B cell (primary cell): Measurements from ENCODE around the gene ZFYVE21. TPM values are rescaled to one million over a fixed set of nuclear protein-coding genes. Genes with fewer than 3 reads are reported as not detected.

Experiments
- ATAC-seq: fragments of 200-7000 bp; cut with Tn5 transposase; one replicate; pipeline ENCODE4 v1.10.0; 2021; ENCODE audit warnings: low read depth, mild to moderate bottlenecking, moderate number of reproducible peaks, moderate library complexity
- CTCF ChIA-PET: fragments of 350-600 bp; sonication (Branson Sonifier 250); formaldehyde crosslinking; loops from one replicate; lab custom pipeline; 2021; ENCODE audit warnings: antibody characterized with exemption, inconsistent platforms; lab: Charles Lee
- POLR2A ChIA-PET: fragments of 350-600 bp; sonication (Branson Sonifier 250); formaldehyde crosslinking; loops from one replicate; lab custom pipeline; 2021; ENCODE audit warnings: antibody characterized with exemption; lab: Charles Lee
- DNase-seq: peaks from one replicate; pipeline ENCODE4 v3.0.0; 2013
- H2AFZ ChIP-seq: 2 replicates; pipeline ENCODE4 v1.6.1; 2012; ENCODE audit warnings: mild to moderate bottlenecking, low read depth, low read length; ENCODE audit not compliant: insufficient read depth, poor library complexity, severe bottlenecking
- H3K27ac ChIP-seq, 2 donors: 1 replicate in 1 of 2; 2 replicates in 1 of 2; pipeline ENCODE4 v1.5.1; 2012 to 2013; ENCODE audit warnings: low read length in 2 of 2, mild to moderate bottlenecking in 2 of 2, moderate library complexity in 1 of 2
- H3K27me3 ChIP-seq, 4 experiments: fragments of 200-600 bp in 1 of 4; sonication (generic) in 1 of 4; replicated peaks in 1 of 4; 1 replicate in 2 of 4; 2 replicates in 2 of 4; pipeline versions ENCODE4 v1.6.1 to v1.7.0; 2013 to 2016; ENCODE audit warnings: low read length in 3 of 4, mild to moderate bottlenecking in 2 of 4, mixed read lengths in 1 of 4, moderate library complexity in 1 of 4; ENCODE audit not compliant: insufficient read depth in 4 of 4, control insufficient read depth in 3 of 4; ENCODE audit errors: control extremely low read depth in 1 of 4
- H3K36me3 ChIP-seq, 2 experiments: replicated peaks in 1 of 2; 1 replicate in 1 of 2; 2 replicates in 1 of 2; pipeline versions ENCODE4 v1.6.1 to v1.7.1; 2013; ENCODE audit warnings: low read length in 1 of 2; ENCODE audit not compliant: insufficient read depth in 2 of 2, control insufficient read depth in 1 of 2; ENCODE audit errors: control extremely low read depth in 1 of 2, extremely low read depth in 1 of 2
- H3K4me1 ChIP-seq, 2 donors: fragments of 200-600 bp in 1 of 2; sonication (generic) in 1 of 2; 1 replicate in 1 of 2; 2 replicates in 1 of 2; pipeline versions ENCODE4 v1.5.1 to v1.6.1; 2013 to 2017; ENCODE audit warnings: low read length in 2 of 2; ENCODE audit not compliant: control insufficient read depth in 2 of 2, insufficient read depth in 2 of 2
- H3K4me2 ChIP-seq: replicated peaks from 2 replicates; pipeline ENCODE3; 2012; ENCODE audit warnings: mild to moderate bottlenecking, low read depth, low read length; ENCODE audit not compliant: poor library complexity, severe bottlenecking
- H3K4me3 ChIP-seq, 5 experiments: fragments of 200-600 bp in 1 of 5; sonication (generic) in 1 of 5; 1 replicate in 3 of 5; 2 replicates in 2 of 5; pipeline versions ENCODE4 v1.5.1 to v1.7.0; 2011 to 2016; ENCODE audit warnings: low read length in 4 of 5, mild to moderate bottlenecking in 4 of 5, low read depth in 2 of 5, control low read depth in 1 of 5, moderate library complexity in 1 of 5; ENCODE audit not compliant: insufficient read depth in 1 of 5; ENCODE audit errors: control extremely low read depth in 1 of 5, extremely low read depth in 1 of 5
- H3K79me2 ChIP-seq: fragments of 200-600 bp; sonication (generic); one replicate; pipeline ENCODE4 v1.6.0; 2016; ENCODE audit warnings: low read length; ENCODE audit not compliant: control insufficient read depth, insufficient read depth
- H3K9ac ChIP-seq: fragments of 200-600 bp; sonication (generic); 2 replicates; pipeline ENCODE4 v1.6.1; 2017; ENCODE audit warnings: mild to moderate bottlenecking, low read length, moderate library complexity
- H3K9me3 ChIP-seq, 3 donors: one replicate each; pipeline versions ENCODE4 v1.6.1 to v1.7.1; 2013; ENCODE audit warnings: low read length in 2 of 3; ENCODE audit not compliant: control insufficient read depth in 2 of 3, insufficient read depth in 1 of 3; ENCODE audit errors: control extremely low read depth in 1 of 3
- H4K20me1 ChIP-seq: 2 replicates; pipeline ENCODE4 v1.6.0; 2012; ENCODE audit warnings: mild to moderate bottlenecking, low read length; ENCODE audit not compliant: insufficient read depth, control insufficient read depth, poor library complexity, severe bottlenecking
- H3K27ac Mint-ChIP-seq: one replicate; pipeline ENCODE4 v1.8.0; 2021; ENCODE audit warnings: mixed read lengths
- H3K27me3 Mint-ChIP-seq: one replicate; pipeline ENCODE4 v1.8.0; 2021; ENCODE audit warnings: mixed read lengths
- H3K4me1 Mint-ChIP-seq: one replicate; pipeline ENCODE4 v1.8.0; 2021; ENCODE audit warnings: mixed read lengths
- H3K4me3 Mint-ChIP-seq: one replicate; pipeline ENCODE4 v1.8.0; 2021; ENCODE audit warnings: mixed read lengths
- H3K9me3 Mint-ChIP-seq: one replicate; pipeline ENCODE4 v1.8.0; 2022; ENCODE audit warnings: mixed read lengths; ENCODE audit not compliant: insufficient read depth
- EZH2 ChIP-seq: IDR thresholded peaks from 2 replicates; pipeline ENCODE4 v1.6.1; 2012; ENCODE audit warnings: borderline replicate concordance, low read depth, mild to moderate bottlenecking, moderate library complexity, low read length; ENCODE audit not compliant: insufficient read depth, poor library complexity, severe bottlenecking
- WGBS: methylation state at CpG from one replicate; pipeline ENCODE4 v1.1.5; 2013; ENCODE audit warnings: missing lambda C conversion rate; ENCODE audit not compliant: insufficient coverage; 5-methylcytosine and 5-hydroxymethylcytosine counted together
- intact Hi-C: fragments of 100-400 bp; cut with micrococcal nuclease; formaldehyde crosslinking; loops from one replicate; pipeline ENCODE4 v1.10.0; 2022
- polyA plus RNA-seq: library from polyadenylated mRNA; depleted of rRNA; stranded (reverse); fragments of >200 nt; gene quantifications from 2 replicates; pipeline ENCODE4 v1.2.3, GENCODE V29; 2012
- total RNA-seq, 2 donors: library from RNA; stranded (reverse); fragments of 120-200 nt in 1 of 2; gene quantifications; 1 replicate in 1 of 2; 2 replicates in 1 of 2; pipeline versions ENCODE4 v1.2.3 to v1.2.4, GENCODE V29; 2013 to 2022
- TF ChIP-seq, protein P1 (sequence below): fragments of 200-600 bp; IDR thresholded peaks from one replicate; pipeline ENCODE4 v1.8.0; 2022; ENCODE audit warnings: antibody characterized with exemption, mild to moderate bottlenecking

ZFYVE21 gene
- total and polyA plus RNA-seq, 2 donors (not counting 1 experiment from before 2014, with no cell fraction given): 17.0 to 18.6 TPM

GRCh38 chr14:103716091-103716801 is 636 bp downstream of the ZFYVE21 start:
- Mint-ChIP-seq H3K9me3 (no peaks in the 10 kb centered on the region), H3K27ac (peak overlapping the region; percentile 67), H3K4me1 (peaks cover 36% of the 10 kb centered on the region), H3K27me3 (no peaks in the 10 kb centered on the region), H3K4me3 (peak overlapping the region; percentile 86)
- Histone ChIP-seq H3K79me2 (peaks cover 56% of the 10 kb centered on the region), H3K27me3 (no peaks in the 10 kb centered on the region), H3K27ac (no peak overlapping the region), H3K36me3 (no peaks in the 10 kb centered on the region), H3K4me3 (peak overlapping the region; percentile 12 to 82 (median 60)), H3K4me1 (peaks cover 15 to 24% of the 10 kb centered on the region in 2 donors), H3K9ac (peak overlapping the region; percentile 76), H2AFZ (peak overlapping the region; percentile 75), H3K4me2 (peak overlapping the region; percentile 96), H3K9me3 (no peaks in the 10 kb centered on the region), H4K20me1 (peaks cover 36% of the 10 kb centered on the region)
- ATAC-seq (no peak), DNase-seq (peak; percentile 33)
- intact Hi-C loops: loop anchor here (5.0 kb wide), 1 partner anchor 1036 kb away; the partner anchor contains the start of gene SIVA1
- ChIA-PET CTCF (interaction anchor here (1.4 kb wide), 1 partner anchor 37 kb away, joined by 4 read pairs; no protein-coding TSS in a partner anchor), POLR2A (interaction anchor here (0.6 to 0.7 kb wide), 4 partner anchors 14 to 1430 kb away, joined by 3 to 4 read pairs (median 3); no protein-coding TSS in a partner anchor)
- TF ChIP-seq, protein P1, sequence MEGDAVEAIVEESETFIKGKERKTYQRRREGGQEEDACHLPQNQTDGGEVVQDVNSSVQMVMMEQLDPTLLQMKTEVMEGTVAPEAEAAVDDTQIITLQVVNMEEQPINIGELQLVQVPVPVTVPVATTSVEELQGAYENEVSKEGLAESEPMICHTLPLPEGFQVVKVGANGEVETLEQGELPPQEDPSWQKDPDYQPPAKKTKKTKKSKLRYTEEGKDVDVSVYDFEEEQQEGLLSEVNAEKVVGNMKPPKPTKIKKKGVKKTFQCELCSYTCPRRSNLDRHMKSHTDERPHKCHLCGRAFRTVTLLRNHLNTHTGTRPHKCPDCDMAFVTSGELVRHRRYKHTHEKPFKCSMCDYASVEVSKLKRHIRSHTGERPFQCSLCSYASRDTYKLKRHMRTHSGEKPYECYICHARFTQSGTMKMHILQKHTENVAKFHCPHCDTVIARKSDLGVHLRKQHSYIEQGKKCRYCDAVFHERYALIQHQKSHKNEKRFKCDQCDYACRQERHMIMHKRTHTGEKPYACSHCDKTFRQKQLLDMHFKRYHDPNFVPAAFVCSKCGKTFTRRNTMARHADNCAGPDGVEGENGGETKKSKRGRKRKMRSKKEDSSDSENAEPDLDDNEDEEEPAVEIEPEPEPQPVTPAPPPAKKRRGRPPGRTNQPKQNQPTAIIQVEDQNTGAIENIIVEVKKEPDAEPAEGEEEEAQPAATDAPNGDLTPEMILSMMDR: no peak
- no peak for TF ChIP-seq EZH2
- WGBS: 3% methylated on average over 72 of the region's 72 CpGs

GRCh38 chr14:103716899-103717411 is 1.3 kb downstream of the ZFYVE21 start:
- Histone ChIP-seq H3K79me2 (peaks cover 55% of the 10 kb centered on the region), H3K27ac (no peak overlapping the region), H4K20me1 (peaks cover 38% of the 10 kb centered on the region), H3K4me2 (peak overlapping the region; percentile 96), H3K27me3 (no peaks in the 10 kb centered on the region), H3K4me3 (peak overlapping the region in 3 of 5 experiments; percentile 60 to 82 (median 74)), H3K36me3 (no peaks in the 10 kb centered on the region), H3K4me1 (peaks cover 15 to 24% of the 10 kb centered on the region in 2 donors), H3K9me3 (no peaks in the 10 kb centered on the region), H3K9ac (no peak overlapping the region), H2AFZ (no peak overlapping the region)
- H3K4me3 Mint-ChIP-seq: peak overlapping the region; percentile 86
- CTCF ChIA-PET: interaction anchor here (1.4 kb wide), 1 partner anchor 37 kb away, joined by 3 read pairs; no protein-coding TSS in a partner anchor
- WGBS: 84% methylated on average over 13 of the region's 17 CpGs
- no peaks in the 10 kb centered on the region for H3K9me3 Mint-ChIP-seq
- DNase-seq (no peak), ATAC-seq (no peak)
- H3K4me1 Mint-ChIP-seq: peaks cover 36% of the 10 kb centered on the region
- no peak for TF ChIP-seq EZH2
- TF ChIP-seq, protein P1: no peak
- intact Hi-C loops: loop anchor here (5.0 kb wide), 1 partner anchor 1035 kb away; the partner anchor contains the start of gene SIVA1
- POLR2A ChIA-PET: no interaction called here
- H3K27ac Mint-ChIP-seq: no peak overlapping the region
- H3K27me3 Mint-ChIP-seq: no peaks in the 10 kb centered on the region
